Natural killer cell (primary cell): Measurements from ENCODE around the gene MPZL2. TPM values are rescaled to one million over a fixed set of nuclear protein-coding genes. Genes with fewer than 3 reads are reported as not detected.

Source experiments
- ATAC-seq, 3 donors: fragments of 150-1000 bp in 2 of 3; fragments of 200-7000 bp in 1 of 3; cut with Tn5 transposase; 1 replicate in 1 of 3; 2 replicates in 2 of 3; pipeline ENCODE4 v1.10.0; 2021; ENCODE audit warnings: mild to moderate bottlenecking in 2 of 3, moderate library complexity in 2 of 3
- DNase-seq, 2 donors: peaks; one replicate each; pipeline versions ENCODE4 v3.0.0 to v3.0.0-alpha.2; 2013 to 2021; ENCODE audit warnings: mixed read lengths in 1 of 2
- H3K27ac ChIP-seq: one replicate; pipeline ENCODE4 v1.5.1; 2013; ENCODE audit warnings: mild to moderate bottlenecking, low read length
- H3K27me3 ChIP-seq: one replicate; pipeline ENCODE4 v1.6.1; 2013; ENCODE audit warnings: low read length; ENCODE audit not compliant: control insufficient read depth, insufficient read depth
- H3K36me3 ChIP-seq: one replicate; pipeline ENCODE4 v1.6.1; 2013; ENCODE audit warnings: low read length; ENCODE audit not compliant: control insufficient read depth, insufficient read depth
- H3K4me1 ChIP-seq: one replicate; pipeline ENCODE4 v1.6.1; 2013; ENCODE audit warnings: low read length; ENCODE audit not compliant: control insufficient read depth, insufficient read depth
- H3K4me3 ChIP-seq: one replicate; pipeline ENCODE4 v1.5.1; 2013; ENCODE audit warnings: low read length
- H3K9me3 ChIP-seq: one replicate; pipeline ENCODE4 v1.6.1; 2013; ENCODE audit warnings: low read length; ENCODE audit not compliant: control insufficient read depth, insufficient read depth
- H3K27ac Mint-ChIP-seq, 2 donors: one replicate each; pipeline ENCODE4 v1.8.0; 2022; ENCODE audit warnings: mild to moderate bottlenecking in 2 of 2, mixed read lengths in 2 of 2, moderate library complexity in 1 of 2
- H3K27me3 Mint-ChIP-seq, 2 donors: one replicate each; pipeline ENCODE4 v1.8.0; 2022; ENCODE audit warnings: low read depth in 2 of 2, mixed read lengths in 2 of 2
- H3K36me3 Mint-ChIP-seq: one replicate; pipeline ENCODE4 v1.8.0; 2022; ENCODE audit warnings: mixed read lengths
- H3K4me1 Mint-ChIP-seq, 2 donors: one replicate each; pipeline ENCODE4 v1.8.0; 2022; ENCODE audit warnings: mixed read lengths in 2 of 2
- H3K4me3 Mint-ChIP-seq: one replicate; pipeline ENCODE4 v1.8.0; 2022; ENCODE audit warnings: mild to moderate bottlenecking, moderate library complexity, mixed read lengths
- H3K9me3 Mint-ChIP-seq, 2 donors: one replicate each; pipeline ENCODE4 v1.8.0; 2022; ENCODE audit warnings: mixed read lengths in 2 of 2
- CTCF ChIP-seq: fragments of 200-600 bp; IDR thresholded peaks from one replicate; pipeline ENCODE4 v1.8.0; 2022; ENCODE audit warnings: antibody characterized with exemption
- WGBS: methylation state at CpG from one replicate; pipeline ENCODE4 v1.1.7; 2013; ENCODE audit warnings: missing lambda C conversion rate; ENCODE audit not compliant: insufficient coverage; 5-methylcytosine and 5-hydroxymethylcytosine counted together
- intact Hi-C: fragments of 100-400 bp; cut with micrococcal nuclease; formaldehyde crosslinking; loops from one replicate; pipeline ENCODE4 v1.14.2; 2022
- total RNA-seq, 4 donors: library from RNA; stranded (reverse); fragments of 120-200 nt in 1 of 4; gene quantifications; one replicate each; pipeline versions ENCODE4 v1.2.3 to v1.2.4, GENCODE V29; 2013 to 2022

MPZL2 gene
- total RNA-seq, 3 donors from 2014 or later (not counting 1 experiment from before 2014, with no cell fraction given) = 0.49 to 0.58 TPM; not detected in 1

DNA sequence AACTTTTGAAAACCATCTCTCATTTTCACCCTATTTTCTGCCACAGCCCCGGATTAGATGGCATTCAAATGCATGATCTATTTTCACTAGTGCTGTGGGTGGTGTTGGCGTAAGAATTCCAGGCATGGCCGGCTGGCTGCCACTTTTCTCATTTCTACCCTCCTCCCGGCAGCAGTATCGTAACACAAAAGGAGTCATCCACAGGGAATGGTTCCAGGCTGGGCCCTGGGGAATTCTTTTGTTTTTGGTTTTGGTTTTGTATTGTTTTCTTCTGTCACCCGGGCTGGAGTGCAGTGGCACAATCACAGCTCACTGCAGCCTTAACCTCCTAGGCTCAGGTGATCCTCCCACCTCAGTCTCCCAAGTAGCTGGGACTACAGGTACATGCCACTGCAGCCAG lies 53.1 kb downstream of the MPZL2 start:
- peaks cover 4% of the 10 kb centered on the region for H3K36me3 ChIP-seq
- Mint-ChIP-seq H3K4me1 (peaks cover 20 to 52% of the 10 kb centered on the region in 2 donors), H3K9me3 (no peaks in the 10 kb centered on the region), H3K27ac (no peak overlapping the region), H3K27me3 (peaks cover 15 to 38% of the 10 kb centered on the region in 2 donors), H3K36me3 (no peaks in the 10 kb centered on the region), H3K4me3 (no peak overlapping the region)
- no peak overlapping the region for H3K4me3 ChIP-seq
- H3K4me1 ChIP-seq = peaks cover 17% of the 10 kb centered on the region
- no peaks in the 10 kb centered on the region for H3K9me3 ChIP-seq
- H3K27me3 ChIP-seq = no peaks in the 10 kb centered on the region
- DNase-seq (no peak), ATAC-seq (no peak)
- WGBS = 90% methylated on average over 5 of the region's 6 CpGs
- intact Hi-C loops = no loop called here
- TF ChIP-seq CTCF = no peak
- no peak overlapping the region for H3K27ac ChIP-seq

DNA sequence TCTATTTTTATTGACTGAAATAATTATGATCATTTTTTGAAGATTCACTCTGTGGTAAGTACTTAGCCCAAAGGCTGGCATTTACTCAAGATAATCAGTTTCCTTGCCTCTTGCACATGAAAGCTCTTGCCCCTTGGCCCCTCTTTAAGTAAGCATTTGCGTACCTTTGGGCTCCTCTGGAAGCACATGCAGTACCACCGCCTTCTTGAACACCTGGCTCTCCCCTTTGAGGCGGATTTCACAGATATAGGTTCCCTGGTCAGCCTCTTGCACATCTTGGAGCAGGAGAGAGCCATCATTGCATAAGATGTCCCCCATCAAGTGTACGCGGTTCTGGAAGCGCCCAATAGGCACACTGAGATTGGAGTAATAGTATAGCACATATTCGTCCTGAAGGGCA lies 53.8 kb downstream of the MPZL2 start:
- no peak for TF ChIP-seq CTCF
- Histone ChIP-seq H3K27ac (no peak overlapping the region), H3K9me3 (no peaks in the 10 kb centered on the region), H3K27me3 (no peaks in the 10 kb centered on the region), H3K4me1 (peaks cover 15% of the 10 kb centered on the region), H3K36me3 (peaks cover 4% of the 10 kb centered on the region), H3K4me3 (no peak overlapping the region)
- no peaks in the 10 kb centered on the region for H3K36me3 Mint-ChIP-seq
- H3K4me1 Mint-ChIP-seq = peaks cover 25 to 52% of the 10 kb centered on the region in 2 donors
- DNase-seq = no peak
- intact Hi-C loops = no loop called here
- H3K9me3 Mint-ChIP-seq = no peaks in the 10 kb centered on the region
- H3K4me3 Mint-ChIP-seq = no peak overlapping the region
- ATAC-seq = no peak
- H3K27me3 Mint-ChIP-seq = peaks cover 15 to 38% of the 10 kb centered on the region in 2 donors
- 95% methylated on average over 7 of the region's 7 CpGs for WGBS
- H3K27ac Mint-ChIP-seq = no peak overlapping the region

GRCh38 chr11:118209033-118209432 lies 55.1 kb downstream of the MPZL2 start:
- WGBS = 74% methylated on average over 2 of the region's 3 CpGs
- Mint-ChIP-seq H3K4me3 (no peak overlapping the region), H3K27ac (no peak overlapping the region), H3K27me3 (peaks cover 15 to 27% of the 10 kb centered on the region in 2 donors), H3K9me3 (no peaks in the 10 kb centered on the region), H3K4me1 (peaks cover 18 to 39% of the 10 kb centered on the region in 2 donors), H3K36me3 (no peaks in the 10 kb centered on the region)
- no peak for TF ChIP-seq CTCF
- DNase-seq (no peak), ATAC-seq (no peak)
- Histone ChIP-seq H3K4me3 (no peak overlapping the region), H3K27me3 (no peaks in the 10 kb centered on the region), H3K9me3 (no peaks in the 10 kb centered on the region), H3K4me1 (peaks cover 15% of the 10 kb centered on the region), H3K36me3 (peaks cover 4% of the 10 kb centered on the region), H3K27ac (no peak overlapping the region)
- intact Hi-C loops = no loop called here

- peaks cover 4% of the 10 kb centered on the region for H3K36me3 ChIP-seq
- Mint-ChIP-seq H3K27me3 (peaks cover 5 to 7% of the 10 kb centered on the region in 2 donors), H3K36me3 (no peaks in the 10 kb centered on the region), H3K27ac (peak overlapping the region; percentile 5 to 74), H3K4me3 (no peak overlapping the region), H3K9me3 (no peaks in the 10 kb centered on the region), H3K4me1 (peaks cover 18 to 26% of the 10 kb centered on the region in 2 donors)
- ATAC-seq = no peak
- no CpG with 5 or more reads among the region's 2 CpGs for WGBS
- DNase-seq = no peak
- intact Hi-C loops = no loop called here
- no peak overlapping the region for H3K4me3 ChIP-seq
- H3K9me3 ChIP-seq = no peaks in the 10 kb centered on the region
- no peaks in the 10 kb centered on the region for H3K27me3 ChIP-seq
- peaks cover 29% of the 10 kb centered on the region for H3K4me1 ChIP-seq
- TF ChIP-seq CTCF = no peak
- H3K27ac ChIP-seq = no peak overlapping the region
Measured at GRCh38 chr11:118207079-118207478, 57.0 kb downstream of the MPZL2 start.
